Measurements from ENCODE around the gene ADAMTS2.

GRCh38 chr5:179218943-179219330, 126.3 kb downstream of the ADAMTS2 start:
- TF ChIP-seq BHLHE40 (IDR thresholded peaks at IDR 0.05; ENCODE audit: low read depth, low read length) (no peak), CTCF (conservative IDR thresholded peaks at IDR 0.05; ENCODE audit: low read depth, low read length) (no peak), RFX5 (IDR thresholded peaks at IDR 0.05; ENCODE audit: low read depth, low read length) (no peak), POLR2A (IDR thresholded peaks at IDR 0.05; ENCODE audit: low read depth, low read length) (no peak), MAZ (IDR thresholded peaks at IDR 0.05; ENCODE audit: borderline replicate concordance, low read depth, low read length) (no peak)
